Gastrocnemius medialis (tissue), 4 donors: ENCODE measurements around the gene PAPPA.

Experiments
- CTCF ChIP-seq, 5 experiments: fragments of 450-650 bp in 3 of 5; fragments of 200-600 bp in 2 of 5; sonication (generic) in 2 of 5; IDR thresholded peaks in 4 of 5; conservative IDR thresholded peaks in 1 of 5; 1 replicate in 4 of 5; 2 replicates in 1 of 5; pipeline ENCODE4 v1.5.1; 2016 to 2019; ENCODE audit warnings: antibody characterized with exemption in 5 of 5, mild to moderate bottlenecking in 3 of 5, moderate library complexity in 3 of 5
- POLR2A ChIP-seq, 2 donors: fragments of 450-650 bp; IDR thresholded peaks; one replicate each; pipeline ENCODE4 v1.6.1; 2017; ENCODE audit warnings: antibody characterized with exemption in 2 of 2, mild to moderate bottlenecking in 2 of 2, moderate library complexity in 2 of 2

GRCh38 chr9:116260531-116260930, 106.9 kb downstream of the PAPPA start:
- TF ChIP-seq CTCF (IDR thresholded peaks at IDR 0.05 in 4 of 5, conservative IDR thresholded peaks at IDR 0.05 in 1 of 5) (no peak), POLR2A (IDR thresholded peaks at IDR 0.05) (no peak)
